ENCODE data around the gene SHB. TPM values are rescaled to one million over a fixed set of nuclear protein-coding genes. Genes with fewer than 3 reads are reported as not detected.
A peak's percentile ranks its signal among the peaks of the same experiment; 100 is the strongest.
"Not testable (repeated sequence)": the region's sequence is repeated elsewhere in the genome, so short reads cannot be mapped to it uniquely, and the experiment has no call there.

Gene SHB
- total and polyA plus RNA-seq, 2 donors (not counting 1 experiment from before 2014, with no cell fraction given), result 9.9 to 13.9 TPM

DNA sequence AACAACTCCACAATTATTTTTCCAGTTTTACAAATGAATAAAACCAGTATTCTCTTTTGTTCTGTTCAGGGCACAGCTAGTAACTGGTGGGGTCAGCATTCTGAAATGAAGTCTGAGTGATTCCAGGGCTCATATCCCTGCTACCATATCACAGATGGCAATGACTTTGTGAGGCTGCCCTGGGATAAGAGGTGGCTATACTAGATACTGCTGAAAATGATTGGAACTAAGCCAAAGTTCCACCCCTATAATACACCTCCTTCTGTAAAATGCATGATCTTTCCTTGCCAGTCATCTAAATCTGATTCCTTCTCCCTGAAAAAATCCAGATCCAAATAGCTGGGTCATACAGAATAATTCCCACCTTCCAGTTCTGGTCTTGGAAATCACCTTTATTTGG, 179.5 kb downstream of the SHB start:
- DNase-seq (ENCODE audit: low read depth in 2 of 2), result no peak
- no peaks in the 10 kb centered on the region for H3K9me3 ChIP-seq (ENCODE audit: control insufficient read depth, insufficient read depth, low read depth, low read length)
- H3K79me2 ChIP-seq (ENCODE audit: control insufficient read depth, insufficient read depth, low read length), result peaks cover 1% of the 10 kb centered on the region
- H3K36me3 ChIP-seq (ENCODE audit: control insufficient read depth, insufficient read depth, low read length), result peaks cover 2% of the 10 kb centered on the region
- no peaks in the 10 kb centered on the region for H3K27me3 ChIP-seq (ENCODE audit: control insufficient read depth, insufficient read depth, low read length)
- H3K4me3 ChIP-seq (replicated peaks in 1 of 4; ENCODE audit: control extremely low read depth in 1 of 4, insufficient read depth in 1 of 4, low read depth in 3 of 4, low read length in 4 of 4), result no peak overlapping the region
- H4K20me1 ChIP-seq (ENCODE audit: control insufficient read depth, extremely low read depth, insufficient read depth, low read length), result no peaks in the 10 kb centered on the region
- no peak for TF ChIP-seq CTCF (conservative IDR thresholded peaks at IDR 0.05 in 1 of 2, IDR thresholded peaks at IDR 0.05 in 1 of 2; ENCODE audit: low read depth in 1 of 2, low read length in 2 of 2)
- TF ChIP-seq EZH2 (IDR thresholded peaks at IDR 0.05; ENCODE audit: low read length, missing control alignments), result no peak
- no peak overlapping the region for H3K9ac ChIP-seq (ENCODE audit: insufficient read depth, low read length)
- H3K4me1 ChIP-seq (ENCODE audit: control insufficient read depth, extremely low read depth, insufficient read depth, low read length), result no peaks in the 10 kb centered on the region
- no peak overlapping the region for H3K4me2 ChIP-seq (ENCODE audit: extremely low read depth, insufficient read depth, low read length)
- H2AFZ ChIP-seq (ENCODE audit: low read length), result no peak overlapping the region
- no peak overlapping the region for H3K27ac ChIP-seq (ENCODE audit: insufficient read depth, low read length)

DNA sequence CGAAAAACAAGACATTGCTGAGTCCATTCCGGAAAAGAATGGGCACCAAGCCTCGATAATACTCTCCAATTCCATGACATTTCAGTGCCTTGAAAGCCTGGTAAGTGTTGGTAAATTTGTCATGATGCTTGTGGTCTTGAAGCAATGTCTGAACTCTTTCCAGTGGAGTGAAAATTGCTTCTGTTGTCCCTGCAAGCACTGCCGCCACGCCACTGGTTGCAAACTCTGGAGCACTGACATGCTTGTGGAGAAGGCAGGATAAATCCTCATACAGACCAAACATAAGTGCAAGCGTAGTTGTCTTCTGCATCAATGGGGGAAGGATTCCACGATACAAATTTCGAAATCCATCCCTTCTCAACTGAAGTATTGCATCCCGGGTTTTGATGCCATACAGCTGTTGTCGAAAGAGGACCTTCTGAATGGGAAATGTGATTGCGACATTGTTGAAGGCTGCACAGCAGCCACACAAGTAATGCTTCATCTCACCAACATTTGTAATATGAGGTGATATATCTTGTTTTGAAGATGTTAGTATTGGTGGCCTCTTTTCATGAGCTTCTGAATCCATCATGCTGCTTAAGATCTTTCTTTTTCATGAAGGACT, 180.9 kb downstream of the SHB start:
- H3K9ac ChIP-seq (ENCODE audit: insufficient read depth, low read length); H3K27me3 ChIP-seq (ENCODE audit: control insufficient read depth, insufficient read depth, low read length); H3K4me2 ChIP-seq (ENCODE audit: extremely low read depth, insufficient read depth, low read length); H4K20me1 ChIP-seq (ENCODE audit: control insufficient read depth, extremely low read depth, insufficient read depth, low read length); H3K27ac ChIP-seq (ENCODE audit: insufficient read depth, low read length); H3K36me3 ChIP-seq (ENCODE audit: control insufficient read depth, insufficient read depth, low read length); H3K4me1 ChIP-seq (ENCODE audit: control insufficient read depth, extremely low read depth, insufficient read depth, low read length); H3K79me2 ChIP-seq (ENCODE audit: control insufficient read depth, insufficient read depth, low read length); H3K4me3 ChIP-seq (replicated peaks in 1 of 4; ENCODE audit: control extremely low read depth in 1 of 4, insufficient read depth in 1 of 4, low read depth in 3 of 4, low read length in 4 of 4); H2AFZ ChIP-seq (ENCODE audit: low read length); H3K9me3 ChIP-seq (ENCODE audit: control insufficient read depth, insufficient read depth, low read depth, low read length): not testable (repeated sequence)
- peak in 1 of 2 donors; percentile 90 for DNase-seq (ENCODE audit: low read depth in 2 of 2)

DNA sequence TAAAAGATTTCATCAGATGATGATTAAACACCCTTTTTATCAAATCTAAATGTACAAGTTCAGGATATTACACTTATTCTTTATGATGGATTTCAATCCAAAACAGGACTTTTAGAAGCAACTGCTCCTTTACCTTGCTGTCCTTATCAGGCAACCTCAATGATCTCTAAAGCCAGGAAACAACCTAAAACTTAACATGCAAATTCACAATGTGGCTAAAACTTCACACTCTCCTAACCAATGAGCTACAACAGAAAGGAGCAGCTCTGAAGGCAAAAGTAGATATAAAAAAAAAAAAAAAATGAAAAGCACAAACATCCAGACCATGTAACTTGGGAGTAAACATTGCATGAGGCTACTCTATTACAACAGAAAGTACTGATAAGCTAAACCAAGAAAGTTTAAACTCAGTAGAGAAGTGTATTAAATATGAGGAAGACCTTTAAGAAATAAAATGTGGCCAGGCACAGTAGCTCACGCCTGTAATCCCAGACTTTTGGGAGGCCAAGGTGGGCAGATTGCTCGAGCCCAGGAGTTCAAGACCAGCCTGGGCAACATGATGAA, 188.0 kb downstream of the SHB start:
- DNase-seq (ENCODE audit: low read depth in 2 of 2), result no peak
- Histone ChIP-seq H4K20me1 (ENCODE audit: control insufficient read depth, extremely low read depth, insufficient read depth, low read length) (no peaks in the 10 kb centered on the region), H3K4me2 (ENCODE audit: extremely low read depth, insufficient read depth, low read length) (no peak overlapping the region), H2AFZ (ENCODE audit: low read length) (no peak overlapping the region), H3K79me2 (ENCODE audit: control insufficient read depth, insufficient read depth, low read length) (no peaks in the 10 kb centered on the region), H3K27me3 (ENCODE audit: control insufficient read depth, insufficient read depth, low read length) (no peaks in the 10 kb centered on the region), H3K36me3 (ENCODE audit: control insufficient read depth, insufficient read depth, low read length) (no peaks in the 10 kb centered on the region), H3K27ac (ENCODE audit: insufficient read depth, low read length) (no peak overlapping the region), H3K4me3 (replicated peaks in 1 of 4; ENCODE audit: control extremely low read depth in 1 of 4, insufficient read depth in 1 of 4, low read depth in 3 of 4, low read length in 4 of 4) (no peak overlapping the region), H3K4me1 (ENCODE audit: control insufficient read depth, extremely low read depth, insufficient read depth, low read length) (no peaks in the 10 kb centered on the region), H3K9me3 (ENCODE audit: control insufficient read depth, insufficient read depth, low read depth, low read length) (no peaks in the 10 kb centered on the region), H3K9ac (ENCODE audit: insufficient read depth, low read length) (no peak overlapping the region)
- TF ChIP-seq EZH2 (IDR thresholded peaks at IDR 0.05; ENCODE audit: low read length, missing control alignments), result no peak
- TF ChIP-seq CTCF (conservative IDR thresholded peaks at IDR 0.05 in 1 of 2, IDR thresholded peaks at IDR 0.05 in 1 of 2; ENCODE audit: low read depth in 1 of 2, low read length in 2 of 2), result no peak
